GM12892 (cell line): ENCODE data around the gene SPTBN1.

Experiments used
- POLR2A ChIP-seq: IDR thresholded peaks from 2 replicates; pipeline ENCODE4 v1.6.1; 2011; ENCODE audit warnings: low read depth, low read length, control low read depth
- TAF1 ChIP-seq: IDR thresholded peaks from 2 replicates; pipeline ENCODE4 v1.6.1; 2011; ENCODE audit warnings: low read depth, mild to moderate bottlenecking, control low read depth, low read length, borderline replicate concordance

DNA sequence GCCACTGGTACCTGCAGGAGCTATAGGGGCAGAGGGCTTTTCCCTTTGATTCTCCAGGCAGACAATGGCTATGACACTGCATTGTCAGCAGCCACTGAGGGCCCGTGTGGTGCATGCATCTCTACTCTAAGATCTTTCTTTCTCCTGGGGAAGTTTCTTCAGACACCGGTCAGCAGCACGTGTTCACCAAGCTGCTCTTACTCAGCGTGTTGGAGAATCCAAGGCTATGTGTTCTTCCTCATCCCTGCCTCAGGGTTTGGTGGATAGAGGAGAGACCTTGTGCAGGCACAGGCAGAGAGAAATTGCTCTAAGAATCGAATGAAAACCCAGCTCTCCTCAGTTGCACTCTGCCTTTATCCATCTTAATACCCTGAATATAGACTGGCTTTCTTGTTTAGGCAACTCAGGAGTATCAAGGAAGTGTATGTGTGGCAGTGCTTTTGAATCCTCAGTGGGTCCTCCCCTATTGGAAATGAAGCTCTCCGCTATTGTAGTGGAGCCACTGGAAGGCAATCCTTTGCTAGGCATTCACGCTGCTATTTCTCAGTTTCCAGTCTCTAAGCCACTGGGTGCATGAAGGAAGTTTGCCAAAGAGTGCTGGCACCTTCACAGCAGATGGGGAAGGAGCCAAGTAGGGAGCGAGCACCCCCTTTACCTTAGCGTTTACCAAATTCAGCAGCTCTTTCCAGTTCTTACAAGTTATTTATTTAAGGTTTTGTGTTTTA is 180.4 kb downstream of the SPTBN1 start:
- TF ChIP-seq POLR2A (no peak), TAF1 (no peak)
